ENCODE measurements around the gene CITED1. TPM values are rescaled to one million over a fixed set of nuclear protein-coding genes. Genes with fewer than 3 reads are reported as not detected.
"Not testable (repeated sequence)": the region's sequence is repeated elsewhere in the genome, so short reads cannot be mapped to it uniquely, and the experiment has no call there.

Gene CITED1
- 0.12 and 1.3 TPM in 2 replicates for total RNA-seq (2014; rRNA removed; shearing (Covaris generic))

- DNase-seq (ENCODE audit: low read depth), result no peak
Observed at GRCh38 chrX:72305286-72306084, at the start of gene CITED1. CITED1 (minus strand) TSS chrX:72305914; CDS start chrX:72302869, 3,045 bp downstream.

GRCh38 chrX:72352786-72353185 is 47.1 kb upstream of the CITED1 start:
- peak; percentile 29 for DNase-seq (ENCODE audit: low read depth)

GRCh38 chrX:72351606-72352334 is 46.1 kb upstream of the CITED1 start:
- DNase-seq (ENCODE audit: low read depth), result peak; percentile 79

- DNase-seq (ENCODE audit: low read depth), result peak; percentile 29
Observed at GRCh38 chrX:72349190-72349589, 43.5 kb upstream of the CITED1 start.

GRCh38 chrX:72348247-72348979 is 42.7 kb upstream of the CITED1 start:
- no peak for DNase-seq (ENCODE audit: low read depth)

- no peak for DNase-seq (ENCODE audit: low read depth)
Observed at GRCh38 chrX:72347366-72347765, 41.7 kb upstream of the CITED1 start.

- DNase-seq (ENCODE audit: low read depth), result no peak
Observed at GRCh38 chrX:72346302-72346949, 40.7 kb upstream of the CITED1 start.

- DNase-seq (ENCODE audit: low read depth), result no peak
Observed at GRCh38 chrX:72340626-72341025, 34.9 kb upstream of the CITED1 start.

GRCh38 chrX:72340041-72340440 is 34.3 kb upstream of the CITED1 start:
- DNase-seq (ENCODE audit: low read depth), result no peak

GRCh38 chrX:72330131-72330530 is 24.4 kb upstream of the CITED1 start:
- DNase-seq (ENCODE audit: low read depth), result no peak

- no peak for DNase-seq (ENCODE audit: low read depth)
Observed at GRCh38 chrX:72326605-72327300, 21.0 kb upstream of the CITED1 start.

- not testable (repeated sequence) for DNase-seq (ENCODE audit: low read depth)
Observed at GRCh38 chrX:72319651-72320050, 13.9 kb upstream of the CITED1 start.

GRCh38 chrX:72317139-72317538 is 11.4 kb upstream of the CITED1 start:
- no peak for DNase-seq (ENCODE audit: low read depth)

GRCh38 chrX:72316408-72317110 is 10.8 kb upstream of the CITED1 start:
- no peak for DNase-seq (ENCODE audit: low read depth)

GRCh38 chrX:72314881-72315280 is 9.2 kb upstream of the CITED1 start:
- no peak for DNase-seq (ENCODE audit: low read depth)

GRCh38 chrX:72313707-72314641 is 8.3 kb upstream of the CITED1 start:
- no peak for DNase-seq (ENCODE audit: low read depth)

- no peak for DNase-seq (ENCODE audit: low read depth)
Observed at GRCh38 chrX:72312311-72312940, 6.7 kb upstream of the CITED1 start.

- no peak for DNase-seq (ENCODE audit: low read depth)
Observed at GRCh38 chrX:72309297-72310071, 3.8 kb upstream of the CITED1 start.
